GM19395 (cell line): ENCODE measurements around the gene NOSIP.
A peak's percentile ranks its signal among the peaks of the same experiment; 100 is the strongest.

Experiments used
- ATAC-seq: cut with Tn5 transposase; IDR thresholded peaks from one replicate; pipeline ENCODE4 v1.9.1; 2021; ENCODE audit warnings: mild to moderate bottlenecking, moderate library complexity; ENCODE audit not compliant: unreplicated experiment

The NOSIP gene

GRCh38 chr19:49552749-49553148, 27.6 kb downstream of the NOSIP start:
- no peak for ATAC-seq

- ATAC-seq: no peak
Measured at GRCh38 chr19:49551531-49551930, 28.8 kb downstream of the NOSIP start.

DNA sequence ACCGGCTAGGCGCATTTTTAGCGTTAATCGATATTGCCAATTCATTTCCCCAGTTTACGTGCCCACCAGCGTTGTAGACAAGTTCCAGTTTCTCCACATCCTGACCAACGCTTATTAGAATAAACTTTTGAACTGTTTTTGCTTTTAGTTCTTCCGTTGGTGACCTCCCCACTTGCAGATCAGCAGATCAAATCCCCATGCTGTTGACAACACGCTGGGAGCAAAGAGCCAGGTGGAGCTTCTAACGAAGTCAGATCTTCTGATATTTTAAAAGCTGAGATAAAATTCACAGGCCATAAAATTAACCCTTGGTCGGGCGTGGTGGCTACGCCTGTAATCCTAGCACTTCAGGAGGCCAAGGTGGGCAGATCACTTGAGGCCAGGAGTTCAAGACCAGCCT, 31.3 kb downstream of the NOSIP start:
- ATAC-seq: no peak

- ATAC-seq: no peak
Measured at GRCh38 chr19:49546825-49547565, 33.4 kb downstream of the NOSIP start.

DNA sequence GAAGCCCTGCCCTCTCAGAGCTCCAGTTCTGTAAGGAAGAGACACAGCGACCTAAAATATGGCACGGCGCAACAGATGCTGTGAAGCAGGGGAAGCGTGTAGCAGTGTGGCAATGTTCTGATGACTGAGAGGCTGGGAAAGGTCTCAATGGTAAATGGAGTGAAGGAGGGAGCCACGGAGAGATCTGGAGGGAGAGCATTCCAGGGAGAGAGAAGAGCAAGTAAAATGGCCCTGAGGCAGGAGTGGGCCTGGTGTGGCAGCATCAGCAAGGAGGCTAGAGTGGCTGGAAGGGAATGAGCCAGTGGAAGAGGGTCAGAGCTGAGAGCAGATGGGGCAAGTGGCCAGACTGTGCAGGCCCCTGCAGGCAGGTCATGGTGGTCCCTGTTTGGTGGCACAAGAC, 36.2 kb downstream of the NOSIP start:
- ATAC-seq: no peak

GRCh38 chr19:49543032-49543431, 37.3 kb downstream of the NOSIP start:
- ATAC-seq: no peak

GRCh38 chr19:49542446-49542845, 37.9 kb downstream of the NOSIP start:
- ATAC-seq: no peak

DNA sequence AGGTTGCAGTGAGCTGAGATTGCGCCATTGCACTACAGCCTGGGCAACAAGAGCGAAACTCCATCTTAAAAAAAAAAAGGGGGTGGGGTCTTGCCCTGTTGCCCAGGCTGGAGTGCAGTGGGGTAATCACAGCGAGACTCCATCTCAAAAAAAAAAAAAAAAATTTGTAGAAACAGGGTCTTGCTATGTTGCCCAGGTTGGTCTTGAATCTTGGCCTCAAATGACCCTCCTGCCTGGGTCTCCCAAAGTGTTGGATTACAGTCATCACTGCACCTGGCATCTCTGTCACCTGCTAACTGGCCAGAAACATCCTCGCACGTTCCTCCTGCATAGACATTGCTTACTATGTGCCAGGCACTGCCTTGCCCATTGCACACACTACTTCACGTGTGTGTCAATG, 38.4 kb downstream of the NOSIP start:
- no peak for ATAC-seq

- no peak for ATAC-seq
Measured at GRCh38 chr19:49539192-49539952, 41.0 kb downstream of the NOSIP start.

DNA sequence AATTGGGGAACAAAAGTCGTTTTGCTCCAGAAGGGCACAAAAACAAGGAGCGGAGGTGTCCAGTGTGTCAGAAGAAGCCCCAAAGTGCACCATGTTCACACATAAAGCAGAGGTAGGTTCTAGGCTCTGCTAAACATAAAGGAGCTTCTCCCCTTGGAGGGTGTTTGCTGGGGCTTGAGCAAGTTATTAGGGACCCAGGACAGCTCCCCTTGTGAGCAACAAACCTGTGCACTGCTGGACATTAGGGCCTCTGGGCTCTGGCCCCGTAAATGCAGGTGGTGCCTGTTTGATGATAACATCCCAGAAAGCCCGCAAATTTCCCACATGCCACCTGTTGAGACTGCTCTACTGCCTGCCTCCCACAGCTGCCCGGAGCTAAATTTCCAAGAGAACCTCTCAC, 41.7 kb downstream of the NOSIP start:
- ATAC-seq: no peak

- no peak for ATAC-seq
Measured at GRCh38 chr19:49536921-49537462, 43.4 kb downstream of the NOSIP start.

- no peak for ATAC-seq
Measured at GRCh38 chr19:49534632-49535385, 45.5 kb downstream of the NOSIP start.

DNA sequence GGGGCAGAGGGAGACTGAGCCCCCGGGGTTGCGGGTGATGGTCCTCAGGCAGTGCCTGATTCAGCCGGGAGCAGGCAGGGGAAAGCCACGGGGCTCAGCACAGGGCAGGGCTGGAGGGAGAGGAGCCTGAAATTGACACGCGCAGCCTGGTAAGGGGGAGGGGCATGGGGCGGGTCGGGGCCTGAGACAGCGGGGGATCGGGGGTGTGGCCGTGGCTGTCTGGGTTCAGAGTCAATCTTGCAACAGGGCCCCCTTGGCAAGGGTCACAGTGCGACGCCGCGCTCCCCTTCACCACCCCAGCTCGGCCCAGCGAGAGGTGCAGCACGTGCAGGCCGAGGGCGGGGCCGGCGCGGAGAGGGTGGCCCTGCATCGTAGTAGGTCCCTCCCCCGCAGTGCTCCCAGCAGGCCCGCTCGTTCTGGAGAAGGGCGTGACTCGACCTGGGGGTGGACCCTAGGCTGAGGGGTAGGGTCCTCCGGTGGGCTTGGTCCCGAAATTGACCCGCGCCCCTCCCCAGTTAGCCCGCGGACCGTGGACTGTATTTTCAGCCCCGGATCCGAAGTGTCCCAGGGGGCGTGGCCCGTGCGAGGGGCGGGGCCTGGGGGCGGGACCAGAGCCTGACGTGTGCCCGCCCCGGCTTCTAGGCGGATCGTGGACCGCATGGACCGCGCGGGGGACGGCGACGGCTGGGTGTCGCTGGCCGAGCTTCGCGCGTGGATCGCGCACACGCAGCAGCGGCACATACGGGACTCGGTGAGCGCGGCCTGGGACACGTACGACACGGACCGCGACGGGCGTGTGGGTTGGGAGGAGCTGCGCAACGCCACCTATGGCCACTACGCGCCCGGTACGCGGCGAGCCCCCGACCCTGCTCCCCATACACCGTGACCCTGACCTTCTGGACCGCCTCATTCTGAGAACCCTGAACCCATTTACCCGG, 46.5 kb downstream of the NOSIP start:
- peak; percentile 77 for ATAC-seq

GRCh38 chr19:49530708-49531107, 49.6 kb downstream of the NOSIP start:
- no peak for ATAC-seq

DNA sequence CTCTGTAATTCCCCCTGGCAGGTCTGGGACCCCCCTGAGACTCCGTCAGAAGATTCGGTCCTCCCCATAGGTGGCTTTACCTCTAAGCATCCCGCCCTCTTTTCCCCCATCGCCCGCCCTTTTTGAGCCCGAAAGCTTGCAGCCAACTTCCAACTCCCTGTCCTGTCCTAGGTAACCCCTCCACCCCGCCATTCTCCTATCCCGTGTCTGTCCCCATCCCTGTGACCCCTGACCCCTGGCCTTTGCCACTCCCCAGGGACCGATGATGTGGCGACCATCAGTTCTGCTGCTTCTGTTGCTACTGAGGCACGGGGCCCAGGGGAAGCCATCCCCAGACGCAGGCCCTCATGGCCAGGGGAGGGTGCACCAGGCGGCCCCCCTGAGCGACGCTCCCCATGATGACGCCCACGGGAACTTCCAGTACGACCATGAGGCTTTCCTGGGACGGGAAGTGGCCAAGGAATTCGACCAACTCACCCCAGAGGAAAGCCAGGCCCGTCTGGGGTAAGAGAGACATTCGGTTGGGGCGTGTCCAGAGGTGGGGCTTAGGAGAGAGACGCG, 52.1 kb downstream of the NOSIP start:
- ATAC-seq: no peak

DNA sequence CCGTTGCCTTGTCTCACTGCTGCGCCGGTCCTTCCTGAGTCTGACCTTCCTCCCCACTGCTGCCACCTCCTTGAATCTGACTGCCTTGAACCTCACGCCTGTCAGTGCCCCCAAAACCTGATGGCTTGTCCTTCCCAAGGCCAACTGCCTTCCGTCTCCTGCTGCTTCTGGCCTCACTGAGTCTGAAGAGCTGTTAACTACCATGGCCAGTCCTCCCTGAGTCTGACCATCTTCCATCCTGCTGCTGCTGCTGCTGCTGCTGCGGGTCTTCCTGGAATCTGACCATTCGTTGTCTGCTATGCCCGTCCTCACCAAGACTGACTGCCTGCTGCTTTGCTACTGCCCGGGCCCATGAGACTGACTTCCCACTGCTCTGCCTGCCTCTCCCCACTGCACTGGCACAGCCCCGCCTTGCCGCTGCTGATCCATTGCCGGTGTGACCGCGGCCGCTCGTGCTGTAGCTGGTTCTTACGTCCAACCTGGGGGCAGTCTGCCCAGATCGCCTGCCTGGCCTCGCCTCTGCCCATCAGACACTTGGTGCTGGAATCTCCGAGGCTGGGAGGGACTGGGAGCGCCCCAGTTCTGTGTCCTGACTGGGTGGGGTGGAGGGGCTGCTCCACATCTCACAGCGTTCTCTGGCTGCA, 55.4 kb downstream of the NOSIP start:
- no peak for ATAC-seq

- no peak for ATAC-seq
Measured at GRCh38 chr19:49520705-49521319, 59.5 kb downstream of the NOSIP start.

GRCh38 chr19:49518033-49518432, 62.3 kb downstream of the NOSIP start:
- ATAC-seq: no peak

DNA sequence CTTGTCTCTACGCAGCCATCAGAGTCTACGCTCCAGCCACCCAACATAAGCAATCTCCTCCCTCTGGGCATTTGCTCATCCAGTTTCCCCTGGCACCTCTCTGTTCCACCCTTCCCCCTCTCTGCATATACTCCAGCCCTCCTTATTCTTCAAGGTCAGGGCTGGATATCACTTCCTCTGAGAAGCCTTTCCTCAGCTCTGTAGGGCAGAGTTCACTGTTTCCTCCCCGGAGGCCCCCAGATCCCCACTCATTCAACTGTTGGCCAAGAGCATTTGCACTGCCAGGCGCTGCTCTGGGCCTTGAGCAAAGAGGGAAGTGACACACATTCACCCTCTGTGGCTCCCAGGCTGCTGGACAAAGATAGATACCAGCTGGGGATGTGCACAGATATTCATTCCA, 64.6 kb downstream of the NOSIP start:
- ATAC-seq: no peak
